Neural cell (in vitro differentiated cells): ENCODE results near the gene SYNGR1. TPM values are rescaled to one million over a fixed set of nuclear protein-coding genes. Genes with fewer than 3 reads are reported as not detected.

Experiments used
- H2AFZ ChIP-seq: fragments of 200-600, 300-800 bp; sonication (generic), shearing (Covaris generic); 2 replicates; pipeline ENCODE4 v1.6.0; 2014; ENCODE audit warnings: low read depth, mild to moderate bottlenecking, antibody characterized with exemption, low read length, moderate library complexity
- H3F3A ChIP-seq: fragments of 200-600 bp; shearing (Covaris generic); 2 replicates; pipeline ENCODE4 v1.6.1; 2016; ENCODE audit warnings: mild to moderate bottlenecking, moderate library complexity, mixed read lengths, antibody characterized with exemption, low read length; ENCODE audit not compliant: insufficient read depth, poor library complexity, severe bottlenecking
- H3K27ac ChIP-seq: fragments of 200-600, 300-800 bp; sonication (generic), shearing (Covaris generic); 2 replicates; pipeline ENCODE4 v1.5.1; 2014; ENCODE audit warnings: mild to moderate bottlenecking, low read length, moderate library complexity
- H3K27me3 ChIP-seq: fragments of 300-800, 200-600 bp; sonication (generic), shearing (Covaris generic); 2 replicates; pipeline ENCODE4 v1.6.0; 2014; ENCODE audit warnings: mild to moderate bottlenecking, low read depth, low read length, moderate library complexity; ENCODE audit not compliant: insufficient read depth
- H3K36me3 ChIP-seq: fragments of 300-800, 200-600 bp; sonication (generic), shearing (Covaris generic); 2 replicates; pipeline ENCODE4 v1.5.1; 2014; ENCODE audit warnings: mild to moderate bottlenecking, antibody characterized with exemption, low read length, moderate library complexity; ENCODE audit not compliant: insufficient read depth
- H3K4me2 ChIP-seq: fragments of 300-800, 200-600 bp; sonication (generic), shearing (Covaris generic); 2 replicates; pipeline ENCODE4 v1.6.0; 2014; ENCODE audit warnings: mild to moderate bottlenecking, low read length
- H3K4me3 ChIP-seq: fragments of 300-800, 200-600 bp; sonication (generic), shearing (Covaris generic); 2 replicates; pipeline ENCODE4 v1.5.1; 2014; ENCODE audit warnings: mild to moderate bottlenecking, low read length, moderate library complexity
- H3K79me2 ChIP-seq: fragments of 200-600 bp; shearing (Covaris generic); replicated peaks from 2 replicates; pipeline ENCODE4 v1.6.0; 2014; ENCODE audit warnings: mild to moderate bottlenecking, low read length, moderate library complexity; ENCODE audit not compliant: insufficient read depth
- H3K9ac ChIP-seq: fragments of 300-800, 200-600 bp; sonication (generic), shearing (Covaris generic); 2 replicates; pipeline ENCODE4 v1.6.1; 2016; ENCODE audit warnings: mild to moderate bottlenecking, low read length, mixed read lengths
- H3K9me2 ChIP-seq: fragments of 200-600 bp; shearing (Covaris generic); 2 replicates; pipeline ENCODE4 v1.6.1; 2016; ENCODE audit warnings: mild to moderate bottlenecking, low read length, mixed read lengths; ENCODE audit not compliant: insufficient read depth
- H3K9me3 ChIP-seq: fragments of 200-600, 300-800 bp; sonication (generic), shearing (Covaris generic); 2 replicates; pipeline ENCODE4 v1.6.1; 2016; ENCODE audit warnings: mild to moderate bottlenecking, mixed run types, low read length, moderate library complexity, mixed read lengths
- H4K20me1 ChIP-seq: fragments of 200-600 bp; shearing (Covaris generic); 2 replicates; pipeline ENCODE4 v1.6.1; 2016; ENCODE audit warnings: mild to moderate bottlenecking, mixed run types; ENCODE audit not compliant: insufficient read depth
- CTCF ChIP-seq: fragments of 450-650 bp; IDR thresholded peaks from 2 replicates; pipeline ENCODE4 v1.5.1; 2014; ENCODE audit warnings: antibody characterized with exemption, mild to moderate bottlenecking, moderate library complexity; ENCODE audit not compliant: poor library complexity, severe bottlenecking
- EP300 ChIP-seq: fragments of 450-650 bp; conservative IDR thresholded peaks from 2 replicates; pipeline ENCODE4 v1.6.1; 2014; ENCODE audit warnings: antibody characterized with exemption, mild to moderate bottlenecking, moderate library complexity; ENCODE audit not compliant: poor library complexity, severe bottlenecking
- EZH2 ChIP-seq: fragments of 200-600, 300-800 bp; shearing (Covaris generic), sonication (generic); IDR thresholded peaks from 2 replicates; pipeline ENCODE4 v1.6.1; 2014; ENCODE audit warnings: antibody characterized with exemption, low read length, borderline replicate concordance, mild to moderate bottlenecking; ENCODE audit not compliant: insufficient read depth, poor library complexity, severe bottlenecking
- MXI1 ChIP-seq: fragments of 450-650 bp; conservative IDR thresholded peaks from 2 replicates; pipeline ENCODE4 v1.6.1; 2014; ENCODE audit warnings: antibody characterized with exemption, mild to moderate bottlenecking; ENCODE audit not compliant: poor library complexity, severe bottlenecking
- POLR2AphosphoS5 ChIP-seq: IDR thresholded peaks from 2 replicates; pipeline ENCODE4 v1.6.1; 2012
- RAD21 ChIP-seq: fragments of 450-650 bp; conservative IDR thresholded peaks from 2 replicates; pipeline ENCODE4 v1.6.1; 2014; ENCODE audit warnings: antibody characterized with exemption, mild to moderate bottlenecking, moderate library complexity
- REST ChIP-seq: IDR thresholded peaks from 2 replicates; pipeline ENCODE4 v1.6.1; 2012; ENCODE audit warnings: borderline replicate concordance
- SMC3 ChIP-seq: fragments of 450-650 bp; conservative IDR thresholded peaks from 2 replicates; pipeline ENCODE4 v1.6.1; 2014; ENCODE audit warnings: antibody characterized with exemption, mild to moderate bottlenecking, moderate library complexity; ENCODE audit not compliant: poor library complexity
- TAF1 ChIP-seq: IDR thresholded peaks from 2 replicates; pipeline ENCODE4 v1.6.1; 2012; ENCODE audit warnings: low read depth
- polyA plus RNA-seq: library from polyadenylated mRNA; depleted of rRNA; stranded (reverse); fragments of >200 nt; gene quantifications from 2 replicates; pipeline ENCODE4 v1.2.3, GENCODE V29; 2014

The SYNGR1 gene
- polyA plus RNA-seq, 1 donor from 2014 or later: 68.4 TPM

- Histone ChIP-seq H3K9me3 (no peaks in the 10 kb centered on the region), H3K4me3 (no peak overlapping the region), H4K20me1 (no peaks in the 10 kb centered on the region), H3F3A (no peaks in the 10 kb centered on the region), H3K27ac (no peak overlapping the region), H3K27me3 (no peaks in the 10 kb centered on the region), H3K79me2 (no peaks in the 10 kb centered on the region), H3K9ac (no peak overlapping the region), H2AFZ (no peak overlapping the region), H3K4me2 (no peak overlapping the region), H3K36me3 (no peaks in the 10 kb centered on the region), H3K9me2 (no peaks in the 10 kb centered on the region)
- TF ChIP-seq CTCF (no peak), POLR2AphosphoS5 (no peak), SMC3 (no peak), EP300 (no peak), EZH2 (no peak), RAD21 (no peak), TAF1 (no peak), MXI1 (no peak), REST (no peak)
Observed at GRCh38 chr22:39365492-39365780, 15.6 kb downstream of the SYNGR1 start.

- Histone ChIP-seq H3K79me2 (no peaks in the 10 kb centered on the region), H3F3A (no peaks in the 10 kb centered on the region), H3K4me2 (no peak overlapping the region), H3K27ac (no peak overlapping the region), H3K36me3 (no peaks in the 10 kb centered on the region), H3K27me3 (no peaks in the 10 kb centered on the region), H4K20me1 (no peaks in the 10 kb centered on the region), H3K9ac (no peak overlapping the region), H3K4me3 (no peak overlapping the region), H3K9me2 (no peaks in the 10 kb centered on the region), H3K9me3 (no peaks in the 10 kb centered on the region), H2AFZ (no peak overlapping the region)
- TF ChIP-seq MXI1 (no peak), REST (no peak), POLR2AphosphoS5 (no peak), SMC3 (no peak), EP300 (no peak), CTCF (no peak), RAD21 (no peak), TAF1 (no peak), EZH2 (no peak)
Observed at GRCh38 chr22:39367035-39367434, 17.2 kb downstream of the SYNGR1 start.
